Stimulated activated CD4-positive, alpha-beta T cell treated with anti-CD3 and anti-CD28 coated beads, Interleukin-1b, Interleukin-23, amount 100 ng/mL, for 48 hours (primary cell): Measurements from ENCODE around the gene ZBTB7C.

Experiments used
- DNase-seq: peaks from one replicate; pipeline ENCODE4 v3.0.0-alpha.2; 2020

The ZBTB7C gene

GRCh38 chr18:48417985-48418384 is 8.8 kb upstream of the ZBTB7C start:
- no peak for DNase-seq

- no peak for DNase-seq
Observed at GRCh38 chr18:48413342-48413741, 4.2 kb upstream of the ZBTB7C start.

DNA sequence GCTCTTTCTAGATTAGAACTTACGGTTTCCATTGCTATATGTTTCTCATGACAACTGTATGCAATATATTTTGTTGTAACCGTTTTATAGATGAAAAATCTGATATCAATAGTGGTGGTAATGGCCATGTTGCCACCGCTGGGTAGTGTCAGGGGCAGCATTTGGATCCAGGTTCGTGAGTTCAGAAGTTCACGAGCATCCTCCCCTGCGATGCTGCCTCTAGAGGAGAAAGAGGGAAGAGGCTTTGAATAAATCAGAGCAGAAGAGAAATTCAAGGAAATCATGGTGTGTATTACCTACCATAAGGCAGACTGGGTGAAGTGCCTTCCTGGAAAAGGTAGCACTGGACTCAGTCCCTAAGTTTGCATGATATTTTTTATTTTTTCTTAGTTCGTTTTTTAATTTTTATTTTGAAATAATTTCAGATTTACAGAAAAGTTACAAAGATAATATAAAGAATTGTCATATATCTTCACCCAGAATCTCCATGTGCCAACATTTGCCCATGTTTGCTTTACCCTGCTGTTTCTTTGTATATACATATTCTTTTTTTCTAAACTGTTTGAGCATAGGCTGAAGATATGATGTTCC is 3.3 kb upstream of the ZBTB7C start:
- DNase-seq: peak; percentile 20

- peak; percentile 76 for DNase-seq
Observed at GRCh38 chr18:48410095-48410920, 1.1 kb upstream of the ZBTB7C start.

DNA sequence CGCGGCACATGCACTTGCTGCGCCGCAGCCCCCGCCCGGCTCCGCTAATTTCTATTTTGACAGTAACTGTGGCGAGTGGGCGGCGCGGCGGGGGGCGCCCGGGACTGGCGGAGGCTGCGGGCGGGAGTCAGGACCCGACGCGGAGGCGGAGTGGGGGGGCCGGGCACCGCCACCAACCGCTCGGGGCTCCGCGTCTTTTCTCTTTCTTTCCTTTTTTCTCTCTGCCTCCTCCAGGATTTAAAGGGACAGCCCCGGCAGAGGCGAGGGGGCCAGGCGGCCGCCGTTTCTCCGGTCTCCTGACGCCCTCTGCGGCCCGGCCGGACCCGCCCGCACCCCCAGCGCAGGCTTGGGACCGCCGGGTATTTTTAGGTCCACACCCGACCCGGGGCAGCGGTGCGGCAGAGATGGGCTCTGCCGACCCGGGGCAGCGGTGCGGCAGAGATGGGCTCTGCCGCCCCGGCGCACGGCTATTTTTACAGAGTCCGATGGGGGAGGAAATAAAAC is 460 bp upstream of the ZBTB7C start:
- DNase-seq: no peak

DNA sequence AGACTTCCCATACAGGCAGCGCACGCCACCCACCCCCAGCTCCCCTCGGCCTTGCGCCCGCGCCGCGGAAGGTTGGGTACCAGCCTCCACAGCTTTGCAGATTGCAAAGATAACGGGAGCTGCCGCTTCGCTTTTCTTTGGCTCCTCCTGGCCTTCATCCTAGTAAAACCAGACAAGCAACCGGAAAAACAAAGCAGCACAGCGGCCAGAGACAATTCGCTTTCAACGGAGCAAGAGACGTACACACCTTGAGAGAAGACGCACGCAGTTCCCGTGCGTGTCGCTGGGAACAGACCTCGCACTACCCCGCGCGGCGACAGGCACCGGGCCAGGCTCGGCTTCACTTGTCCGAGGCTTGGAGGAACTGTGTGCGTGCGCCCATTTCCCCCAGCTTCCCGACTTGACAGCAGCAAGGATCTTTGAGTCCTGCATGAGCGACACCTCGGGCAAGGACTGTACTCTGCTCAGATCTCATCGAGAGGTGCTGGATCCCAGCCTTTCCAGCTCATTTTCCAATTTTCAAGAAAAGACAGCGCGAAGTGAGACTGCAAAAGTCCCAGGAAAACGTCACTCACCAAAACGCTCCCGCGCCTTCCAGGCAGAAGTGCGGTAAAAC is 964 bp downstream of the ZBTB7C start:
- DNase-seq: no peak

DNA sequence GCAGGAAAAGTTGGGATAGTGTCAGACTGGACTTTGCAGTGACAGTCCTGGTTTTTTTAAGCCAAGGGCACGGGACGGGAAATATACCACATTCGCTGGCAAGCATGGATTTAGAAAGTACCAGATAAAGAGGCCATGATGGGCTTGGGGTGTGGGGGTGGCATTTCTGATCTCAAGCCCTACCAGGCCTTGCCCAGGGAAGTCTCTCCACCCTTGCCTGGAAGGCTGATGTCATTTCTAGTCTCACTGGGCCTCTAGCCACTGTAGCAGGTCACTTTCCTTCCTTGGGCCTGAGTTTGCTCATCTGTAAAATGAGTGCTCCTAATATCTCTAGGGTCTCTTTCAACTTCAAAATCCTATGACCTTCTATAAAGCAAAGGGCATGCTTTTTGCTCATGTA is 1.8 kb downstream of the ZBTB7C start:
- no peak for DNase-seq

DNA sequence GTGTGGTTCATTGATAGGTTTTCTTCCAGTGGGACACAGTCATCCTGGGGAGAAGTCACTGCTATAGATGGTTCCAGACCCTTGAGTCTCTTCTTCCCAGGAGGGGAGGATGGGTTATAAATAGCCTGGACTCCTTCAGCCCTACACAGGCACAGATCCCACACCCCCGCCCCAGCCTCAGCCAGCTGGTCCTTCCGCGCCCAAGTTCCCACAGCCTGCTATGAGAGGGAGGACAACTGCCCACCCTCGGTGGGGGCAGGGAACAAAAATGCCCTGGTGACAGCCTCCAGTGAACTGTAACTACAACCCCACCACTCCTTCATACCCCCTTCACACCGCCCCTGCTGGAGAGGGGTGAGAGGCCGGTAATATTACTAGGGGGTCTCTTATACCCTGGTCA is 3.2 kb downstream of the ZBTB7C start:
- no peak for DNase-seq

DNA sequence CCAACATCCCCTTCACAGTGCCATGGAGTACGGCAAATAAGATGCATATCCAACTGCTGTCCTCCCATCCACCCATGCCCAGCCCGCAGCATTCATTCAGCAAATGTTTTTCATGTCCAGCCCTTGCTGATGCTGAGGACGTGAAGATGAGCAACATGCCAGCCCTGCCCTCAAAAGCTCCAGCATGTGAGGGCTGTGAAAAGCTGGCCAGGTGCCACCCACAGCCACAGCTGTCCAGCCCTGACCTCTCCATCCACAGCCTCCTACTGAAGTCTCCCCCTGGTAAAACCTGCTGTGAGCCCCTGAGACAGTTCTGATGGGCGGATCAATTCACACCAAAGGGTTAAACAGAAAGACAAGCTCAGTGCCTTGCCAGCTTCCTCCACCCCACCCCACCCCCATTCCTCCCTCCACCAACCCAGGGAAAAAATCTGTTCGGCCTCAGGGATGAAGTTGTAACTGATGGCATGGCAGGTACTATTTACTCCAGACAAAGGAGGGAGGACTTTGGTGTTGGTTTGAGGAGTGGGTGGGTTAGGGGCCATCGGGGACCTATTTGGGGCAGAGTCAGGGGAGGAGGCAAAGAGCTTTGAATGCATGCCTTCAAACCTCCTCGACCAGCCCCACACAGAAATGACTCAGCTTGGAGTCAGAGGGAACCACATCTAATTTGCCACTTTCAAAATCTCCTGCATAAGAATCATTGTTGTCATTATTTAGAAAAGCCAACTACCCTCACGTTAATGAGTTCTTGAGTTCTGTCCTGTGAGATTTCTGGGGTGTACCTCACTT is 4.3 kb downstream of the ZBTB7C start:
- no peak for DNase-seq

DNA sequence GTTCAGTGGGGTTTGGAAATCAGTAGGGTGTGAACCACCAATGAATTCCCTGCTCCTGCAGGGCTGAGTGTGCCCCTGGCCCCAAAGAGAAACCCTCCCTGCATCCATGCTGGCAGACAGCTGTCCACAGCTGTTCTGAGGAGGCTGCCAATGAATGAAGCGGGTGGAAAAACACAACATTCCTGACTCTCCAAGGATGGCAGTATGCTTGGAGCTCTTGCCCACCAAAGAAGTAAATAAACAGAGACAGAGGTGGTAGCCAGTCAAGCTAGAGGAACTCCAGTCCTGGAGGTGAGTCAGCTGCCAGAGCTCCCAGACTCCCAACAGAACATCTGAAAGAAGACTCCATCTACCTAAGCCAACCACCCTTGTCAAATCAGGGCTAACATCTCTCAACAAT is 6.2 kb downstream of the ZBTB7C start:
- DNase-seq: no peak

DNA sequence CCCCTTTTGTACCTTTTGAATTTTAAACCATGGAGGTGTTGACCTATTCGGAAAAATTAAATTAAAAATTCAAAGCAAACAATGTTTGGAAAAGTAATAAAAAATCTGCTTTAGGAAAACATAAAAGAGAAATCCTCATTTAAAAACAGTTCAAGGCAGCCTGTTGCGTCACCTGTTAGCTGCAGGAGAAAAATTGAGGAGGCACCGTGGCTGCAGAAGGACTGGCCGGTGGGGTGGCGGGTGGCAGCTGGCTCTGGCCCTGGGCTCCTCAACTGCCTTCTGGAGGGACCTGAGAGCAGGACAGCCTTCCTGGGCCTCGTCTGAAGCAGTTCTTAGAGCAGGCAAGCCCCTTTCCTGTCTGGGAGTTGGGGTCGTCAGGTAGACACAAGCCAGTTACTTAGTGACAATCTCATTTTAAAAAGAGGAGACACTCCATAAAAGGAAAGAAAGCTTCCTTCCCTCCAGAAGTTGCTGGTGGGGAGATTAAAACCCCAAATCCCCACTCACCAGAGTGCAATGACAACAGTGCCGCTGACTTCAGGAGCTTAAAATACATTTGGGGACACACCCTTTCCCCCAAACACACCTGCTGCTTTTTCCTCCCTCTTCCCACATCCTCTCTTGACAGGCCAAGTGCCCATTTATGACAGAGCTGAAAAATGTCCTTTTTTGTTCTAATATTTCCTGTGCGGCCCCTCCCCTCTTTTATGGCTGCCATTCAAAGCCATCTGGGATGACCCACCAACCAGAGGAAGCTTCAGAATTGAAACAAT is 9.7 kb downstream of the ZBTB7C start:
- no peak for DNase-seq

GRCh38 chr18:48398074-48398473 is 11.1 kb downstream of the ZBTB7C start:
- DNase-seq: no peak

DNA sequence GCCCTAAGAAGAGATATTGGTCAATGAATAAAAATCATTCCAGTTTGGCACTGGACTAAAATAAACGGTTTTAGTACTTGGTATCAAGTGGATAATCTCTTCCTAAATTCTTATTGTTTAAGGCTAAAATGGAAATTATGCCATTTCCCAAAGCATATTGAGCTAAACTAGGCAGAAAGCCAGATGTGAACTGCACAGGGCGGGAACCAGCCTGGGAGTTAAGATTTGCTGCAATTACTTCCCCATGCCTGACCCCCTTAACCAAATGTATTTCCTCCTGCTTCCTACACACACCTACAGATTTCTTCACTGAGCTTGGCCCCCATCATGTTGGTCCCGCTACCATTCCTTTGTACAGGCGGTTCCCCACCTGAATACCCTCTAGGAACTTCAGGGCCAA is 12.2 kb downstream of the ZBTB7C start:
- no peak for DNase-seq

- no peak for DNase-seq
Observed at GRCh38 chr18:48396561-48396960, 12.6 kb downstream of the ZBTB7C start.

- no peak for DNase-seq
Observed at GRCh38 chr18:48395646-48396045, 13.5 kb downstream of the ZBTB7C start.

DNA sequence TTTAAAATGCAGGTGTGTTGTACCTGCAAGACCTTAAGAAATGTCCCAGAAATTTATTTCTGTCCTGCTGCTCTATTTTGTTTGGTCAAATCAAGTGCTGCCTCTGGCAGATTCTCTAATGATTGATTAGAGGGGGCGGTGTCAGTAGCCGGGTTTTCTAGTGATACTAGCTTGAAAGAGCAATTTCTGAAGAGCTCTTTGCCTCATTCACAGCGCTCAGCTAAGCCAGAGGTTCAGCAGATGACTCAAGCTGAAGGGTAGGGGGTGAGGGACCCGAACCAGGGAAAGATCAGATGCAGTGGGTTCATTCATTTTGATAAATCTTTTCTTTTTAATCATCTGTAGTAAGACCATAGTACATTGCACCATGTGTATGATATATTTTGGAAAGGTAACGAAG is 15.0 kb downstream of the ZBTB7C start:
- DNase-seq: no peak

- DNase-seq: no peak
Observed at GRCh38 chr18:48393776-48394175, 15.4 kb downstream of the ZBTB7C start.

DNA sequence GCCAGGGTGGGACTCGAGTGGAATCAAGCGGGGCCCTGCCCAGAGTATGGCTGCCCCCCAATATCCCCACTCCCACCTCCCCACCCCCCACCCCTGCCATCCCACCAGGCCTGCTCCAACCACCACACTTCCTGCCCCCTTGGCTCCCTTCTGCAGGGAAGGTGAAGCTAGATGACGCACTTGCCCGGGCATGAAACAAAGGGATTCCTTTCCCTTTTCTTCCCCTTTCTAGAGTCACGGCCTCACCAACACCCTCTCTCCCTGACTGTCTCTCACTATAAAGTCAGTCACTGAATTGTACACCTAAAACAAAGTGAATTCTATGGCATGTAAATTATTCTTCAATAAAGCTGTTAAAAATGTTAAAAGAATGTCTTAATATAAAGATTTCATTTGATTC is 16.0 kb downstream of the ZBTB7C start:
- no peak for DNase-seq

DNA sequence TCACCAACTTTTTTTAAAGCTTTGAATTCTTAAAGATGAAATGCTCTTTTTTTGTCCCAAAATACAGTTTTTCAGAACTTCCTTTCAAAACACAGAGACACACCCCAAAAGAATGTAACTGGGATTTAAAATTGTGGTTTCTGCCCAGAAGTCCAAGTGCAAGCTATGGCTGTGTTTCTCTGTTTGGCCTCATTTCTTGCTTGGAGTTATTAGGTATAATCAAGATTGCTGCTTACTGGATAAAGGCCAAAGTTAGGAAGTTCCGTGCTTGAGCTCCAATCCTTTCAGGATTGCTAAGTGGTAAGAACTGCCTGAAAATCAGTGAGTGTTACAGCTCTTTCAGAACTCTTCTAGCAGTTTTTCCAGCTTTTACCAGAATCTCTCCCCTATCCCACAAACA is 16.9 kb downstream of the ZBTB7C start:
- DNase-seq: no peak

DNA sequence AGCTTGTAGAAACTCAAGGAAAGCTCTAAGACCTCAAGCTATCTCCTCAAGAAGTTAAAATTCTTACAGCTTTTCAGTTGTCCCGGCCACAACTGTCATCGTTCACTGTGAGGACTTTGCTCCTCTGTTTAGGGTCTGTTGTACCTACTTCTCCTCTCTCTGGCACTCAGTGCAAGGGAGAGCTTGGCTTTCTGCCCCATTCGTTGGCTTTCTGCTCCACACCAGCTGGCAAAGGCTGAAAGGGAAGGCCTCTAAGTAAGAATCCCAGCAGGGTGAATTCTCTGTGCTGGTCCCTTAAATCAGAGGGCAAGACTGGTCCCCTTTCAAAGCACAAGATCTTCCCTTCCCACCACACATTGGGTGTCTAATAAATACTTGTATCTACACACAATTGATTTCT is 17.3 kb downstream of the ZBTB7C start:
- no peak for DNase-seq

DNA sequence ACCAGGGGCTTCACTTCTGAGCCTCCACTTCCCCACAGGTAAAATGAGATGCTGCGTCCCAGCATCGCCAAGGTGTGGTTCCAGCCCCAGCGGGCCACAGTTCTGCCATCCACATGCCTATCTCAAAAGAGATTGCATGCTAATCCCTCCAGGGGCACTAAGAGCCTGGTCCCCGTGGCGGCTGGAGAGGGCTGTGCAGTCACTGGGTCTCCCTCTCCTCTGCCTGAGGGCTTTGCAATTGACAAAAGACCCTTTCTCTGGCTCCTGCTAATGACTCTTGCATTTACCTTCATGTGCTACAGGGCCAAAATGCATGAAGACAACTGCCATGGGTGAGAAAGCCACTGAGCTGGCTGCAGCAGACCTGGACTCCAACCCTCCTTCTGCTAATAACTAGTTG is 18.5 kb downstream of the ZBTB7C start:
- no peak for DNase-seq

- no peak for DNase-seq
Observed at GRCh38 chr18:48388478-48388877, 20.7 kb downstream of the ZBTB7C start.

- DNase-seq: no peak
Observed at GRCh38 chr18:48387300-48387699, 21.9 kb downstream of the ZBTB7C start.
